Stimulated activated CD8-positive, alpha-beta memory T cell treated with anti-CD3 and anti-CD28 coated beads, Interleukin-4, amount 100 ng/mL, for 4 hours (primary cell): ENCODE results near the gene SLC39A11.

Experiments used
- DNase-seq, 2 donors: peaks; one replicate each; pipeline ENCODE4 v3.0.0-alpha.2; 2020; ENCODE audit warnings: low read depth in 2 of 2, low spot score in 1 of 2

Gene SLC39A11

GRCh38 chr17:73045724-73046123 lies 46.8 kb downstream of the SLC39A11 start:
- DNase-seq, result no peak

- DNase-seq, result no peak
These were observed 48.6 kb downstream of the SLC39A11 start for GRCh38 chr17:73043686-73044581.

GRCh38 chr17:73042809-73043685 lies 49.4 kb downstream of the SLC39A11 start:
- DNase-seq, result no peak

- no peak for DNase-seq
These were observed 50.3 kb downstream of the SLC39A11 start for GRCh38 chr17:73042225-73042624.

GRCh38 chr17:73039282-73039681 lies 53.2 kb downstream of the SLC39A11 start:
- no peak for DNase-seq

GRCh38 chr17:73031472-73031871 lies 61.0 kb downstream of the SLC39A11 start:
- DNase-seq, result no peak

- no peak for DNase-seq
These were observed 61.5 kb downstream of the SLC39A11 start for GRCh38 chr17:73030995-73031394.

- no peak for DNase-seq
These were observed 62.0 kb downstream of the SLC39A11 start for GRCh38 chr17:73030501-73030921.

DNA sequence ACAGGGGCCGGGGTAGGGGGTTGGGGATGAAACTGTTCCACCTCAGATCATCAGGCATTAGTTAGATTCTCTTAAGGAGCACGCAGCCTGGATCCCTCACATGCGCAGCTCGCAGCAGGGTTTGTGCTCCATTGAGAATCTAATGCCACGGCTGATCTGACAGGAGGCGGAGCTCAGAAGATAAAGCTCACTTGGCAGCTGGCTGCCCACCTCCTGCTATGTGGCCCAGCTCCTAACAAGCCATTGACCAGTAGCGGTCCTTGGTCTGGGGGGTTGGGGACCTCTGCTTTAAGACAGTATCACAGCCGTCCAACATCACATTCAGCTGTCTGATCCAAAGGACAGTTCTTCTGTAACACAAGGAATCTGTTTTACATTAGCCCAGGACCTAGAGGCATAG lies 62.5 kb downstream of the SLC39A11 start:
- no peak for DNase-seq

DNA sequence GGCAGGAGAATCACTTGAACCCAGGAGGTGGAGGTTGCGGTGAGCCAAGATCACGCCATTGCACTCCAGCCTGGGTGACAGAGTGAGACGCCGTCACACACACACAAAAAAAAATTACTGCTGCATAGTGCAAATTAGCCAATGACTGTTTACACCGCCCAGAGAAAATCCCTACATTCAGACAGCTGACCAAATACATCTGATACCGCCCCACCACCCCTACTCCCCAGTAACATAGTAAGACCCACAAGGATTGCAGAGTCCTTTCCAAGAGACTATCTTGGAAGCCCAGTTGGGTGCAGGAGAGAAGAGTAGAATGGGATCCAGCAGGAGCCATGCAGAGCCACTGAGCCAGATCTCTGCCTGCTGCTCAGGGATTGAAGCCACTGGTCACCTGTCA lies 63.5 kb downstream of the SLC39A11 start:
- DNase-seq, result no peak

- no peak for DNase-seq
These were observed 64.2 kb downstream of the SLC39A11 start for GRCh38 chr17:73028299-73028755.

- no peak for DNase-seq
These were observed 65.3 kb downstream of the SLC39A11 start for GRCh38 chr17:73027130-73027741.

DNA sequence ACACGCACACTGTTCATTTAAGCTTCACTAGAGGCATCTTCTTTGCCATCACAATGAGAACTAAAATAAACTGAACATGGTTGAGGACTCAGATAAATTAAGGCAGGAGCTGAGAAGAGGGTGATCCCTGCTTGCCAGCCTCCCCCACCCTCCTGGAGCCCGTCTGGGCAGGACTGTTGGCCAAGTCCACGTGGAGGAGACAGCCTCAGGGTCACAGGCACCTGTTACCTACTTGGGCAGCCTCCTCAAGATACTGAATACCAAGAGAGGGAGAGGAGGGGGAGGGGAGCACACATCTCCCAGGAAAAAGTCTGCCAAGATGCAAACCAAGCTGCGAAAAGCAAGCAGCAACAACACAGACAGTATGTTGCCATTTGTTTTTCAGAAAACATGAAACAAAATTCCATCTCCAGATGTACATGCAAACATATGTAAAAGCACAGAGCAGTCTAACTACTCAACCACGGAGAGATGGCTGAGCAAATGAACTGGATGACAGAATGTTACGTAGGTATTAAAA lies 67.4 kb downstream of the SLC39A11 start:
- no peak for DNase-seq

DNA sequence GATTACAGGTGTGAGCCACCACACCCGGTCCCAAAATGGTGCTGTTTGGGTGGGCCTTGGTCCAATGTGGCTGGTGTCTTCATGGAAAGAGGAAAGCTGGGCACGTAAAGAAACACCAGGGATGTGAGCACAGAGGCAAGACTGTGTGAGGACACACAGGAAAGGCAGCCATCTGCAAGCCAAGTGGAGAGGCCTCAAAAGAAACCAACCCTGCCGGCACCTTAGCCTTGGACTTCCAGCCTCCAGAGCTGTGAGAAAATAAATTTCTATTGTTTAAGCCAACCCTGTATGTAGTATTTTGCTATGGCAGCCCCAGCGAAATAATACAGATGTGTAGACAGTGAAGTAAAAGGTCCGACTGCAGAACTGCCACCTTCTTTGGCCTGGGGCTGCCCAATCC lies 68.7 kb downstream of the SLC39A11 start:
- no peak for DNase-seq

- no peak for DNase-seq
These were observed 69.8 kb downstream of the SLC39A11 start for GRCh38 chr17:73022694-73023093.

DNA sequence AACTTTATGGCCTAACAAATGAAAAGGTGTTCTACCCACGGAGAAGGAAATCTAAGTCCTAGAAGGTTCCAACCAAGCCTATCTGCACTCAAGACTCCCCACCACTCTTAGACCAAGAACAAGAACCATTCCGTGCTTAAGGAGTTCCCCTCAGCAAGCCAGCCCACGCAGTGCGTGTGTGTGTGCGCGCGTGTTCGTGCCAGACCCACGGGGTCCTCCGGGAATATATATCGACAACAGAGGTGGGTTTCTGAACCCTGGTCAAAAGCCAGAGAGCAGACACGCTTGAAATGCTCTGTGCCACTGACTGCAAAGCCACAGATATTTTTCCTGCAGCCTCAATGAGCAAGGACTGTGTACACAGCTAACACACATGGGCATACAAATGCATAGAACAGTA lies 70.7 kb downstream of the SLC39A11 start:
- DNase-seq, result no peak

GRCh38 chr17:73020110-73020509 lies 72.4 kb downstream of the SLC39A11 start:
- no peak for DNase-seq

- no peak for DNase-seq
These were observed 73.9 kb downstream of the SLC39A11 start for GRCh38 chr17:73018599-73018998.

- no peak for DNase-seq
These were observed 74.8 kb downstream of the SLC39A11 start for GRCh38 chr17:73017658-73018057.

GRCh38 chr17:73015722-73016276 lies 76.7 kb downstream of the SLC39A11 start:
- DNase-seq, result no peak
